ENCODE results near the gene PARM1.

The PARM1 gene

DNA sequence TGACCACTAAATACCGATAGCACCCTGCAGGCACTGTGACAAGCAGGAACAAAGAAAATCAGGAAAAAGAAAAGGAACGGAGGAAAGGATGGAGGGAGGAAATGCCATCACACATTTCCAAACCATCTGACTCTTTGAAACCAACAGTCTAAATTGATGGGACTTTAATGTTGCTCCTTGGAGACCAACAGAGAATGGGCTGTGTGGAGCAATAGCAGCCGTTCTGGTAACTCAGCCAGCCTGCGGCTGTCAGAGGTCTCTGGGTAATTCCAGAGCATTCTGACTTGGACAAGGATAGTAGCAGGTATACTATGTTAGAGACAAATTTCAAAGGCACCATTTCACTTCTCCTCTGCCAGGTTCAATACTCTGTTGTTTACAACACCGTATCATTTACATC is 18.0 kb downstream of the PARM1 start:
- Histone ChIP-seq H3K4me3 (replicated peaks; ENCODE audit: insufficient read depth, low read length) (no peak overlapping the region), H3K27me3 (ENCODE audit: insufficient read depth, poor library complexity, severe bottlenecking) (no peaks in the 10 kb centered on the region), H3K27ac (replicated peaks) (no peak overlapping the region)
- TF ChIP-seq, protein P1, sequence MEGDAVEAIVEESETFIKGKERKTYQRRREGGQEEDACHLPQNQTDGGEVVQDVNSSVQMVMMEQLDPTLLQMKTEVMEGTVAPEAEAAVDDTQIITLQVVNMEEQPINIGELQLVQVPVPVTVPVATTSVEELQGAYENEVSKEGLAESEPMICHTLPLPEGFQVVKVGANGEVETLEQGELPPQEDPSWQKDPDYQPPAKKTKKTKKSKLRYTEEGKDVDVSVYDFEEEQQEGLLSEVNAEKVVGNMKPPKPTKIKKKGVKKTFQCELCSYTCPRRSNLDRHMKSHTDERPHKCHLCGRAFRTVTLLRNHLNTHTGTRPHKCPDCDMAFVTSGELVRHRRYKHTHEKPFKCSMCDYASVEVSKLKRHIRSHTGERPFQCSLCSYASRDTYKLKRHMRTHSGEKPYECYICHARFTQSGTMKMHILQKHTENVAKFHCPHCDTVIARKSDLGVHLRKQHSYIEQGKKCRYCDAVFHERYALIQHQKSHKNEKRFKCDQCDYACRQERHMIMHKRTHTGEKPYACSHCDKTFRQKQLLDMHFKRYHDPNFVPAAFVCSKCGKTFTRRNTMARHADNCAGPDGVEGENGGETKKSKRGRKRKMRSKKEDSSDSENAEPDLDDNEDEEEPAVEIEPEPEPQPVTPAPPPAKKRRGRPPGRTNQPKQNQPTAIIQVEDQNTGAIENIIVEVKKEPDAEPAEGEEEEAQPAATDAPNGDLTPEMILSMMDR (IDR thresholded peaks at IDR 0.05; ENCODE audit: insufficient read depth, low read length): no peak
- TF ChIP-seq POLR2AphosphoS5 (IDR thresholded peaks at IDR 0.05; ENCODE audit: low read depth) (no peak), SPI1 (IDR thresholded peaks at IDR 0.05; ENCODE audit: borderline replicate concordance, low read depth) (no peak), GABPA (IDR thresholded peaks at IDR 0.05; ENCODE audit: low read depth) (no peak)
- TF ChIP-seq, protein P2, sequence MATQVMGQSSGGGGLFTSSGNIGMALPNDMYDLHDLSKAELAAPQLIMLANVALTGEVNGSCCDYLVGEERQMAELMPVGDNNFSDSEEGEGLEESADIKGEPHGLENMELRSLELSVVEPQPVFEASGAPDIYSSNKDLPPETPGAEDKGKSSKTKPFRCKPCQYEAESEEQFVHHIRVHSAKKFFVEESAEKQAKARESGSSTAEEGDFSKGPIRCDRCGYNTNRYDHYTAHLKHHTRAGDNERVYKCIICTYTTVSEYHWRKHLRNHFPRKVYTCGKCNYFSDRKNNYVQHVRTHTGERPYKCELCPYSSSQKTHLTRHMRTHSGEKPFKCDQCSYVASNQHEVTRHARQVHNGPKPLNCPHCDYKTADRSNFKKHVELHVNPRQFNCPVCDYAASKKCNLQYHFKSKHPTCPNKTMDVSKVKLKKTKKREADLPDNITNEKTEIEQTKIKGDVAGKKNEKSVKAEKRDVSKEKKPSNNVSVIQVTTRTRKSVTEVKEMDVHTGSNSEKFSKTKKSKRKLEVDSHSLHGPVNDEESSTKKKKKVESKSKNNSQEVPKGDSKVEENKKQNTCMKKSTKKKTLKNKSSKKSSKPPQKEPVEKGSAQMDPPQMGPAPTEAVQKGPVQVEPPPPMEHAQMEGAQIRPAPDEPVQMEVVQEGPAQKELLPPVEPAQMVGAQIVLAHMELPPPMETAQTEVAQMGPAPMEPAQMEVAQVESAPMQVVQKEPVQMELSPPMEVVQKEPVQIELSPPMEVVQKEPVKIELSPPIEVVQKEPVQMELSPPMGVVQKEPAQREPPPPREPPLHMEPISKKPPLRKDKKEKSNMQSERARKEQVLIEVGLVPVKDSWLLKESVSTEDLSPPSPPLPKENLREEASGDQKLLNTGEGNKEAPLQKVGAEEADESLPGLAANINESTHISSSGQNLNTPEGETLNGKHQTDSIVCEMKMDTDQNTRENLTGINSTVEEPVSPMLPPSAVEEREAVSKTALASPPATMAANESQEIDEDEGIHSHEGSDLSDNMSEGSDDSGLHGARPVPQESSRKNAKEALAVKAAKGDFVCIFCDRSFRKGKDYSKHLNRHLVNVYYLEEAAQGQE (IDR thresholded peaks at IDR 0.05; ENCODE audit: insufficient replicate concordance, low read depth): no peak
- no peak for DNase-seq (ENCODE audit: low read depth in 1 of 2, low spot score in 1 of 2)

DNA sequence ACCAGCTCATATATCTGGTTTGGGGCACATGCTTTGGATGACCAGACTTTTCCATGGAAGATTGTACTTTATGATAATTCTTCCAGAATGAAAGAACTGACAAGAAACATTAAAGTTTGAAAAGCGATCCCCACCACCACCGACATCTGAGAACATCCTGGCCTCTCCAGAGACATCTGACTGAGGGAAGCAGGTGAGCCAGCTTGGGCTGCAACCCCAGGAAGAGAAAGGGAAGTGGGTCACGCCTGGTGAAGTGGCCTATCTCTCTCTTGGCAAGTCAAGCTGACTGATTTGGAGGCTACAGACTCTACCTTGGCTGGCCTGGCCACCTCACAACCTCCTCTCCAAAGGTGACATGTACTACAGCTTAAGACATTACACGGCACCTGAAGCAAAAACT is 20.7 kb downstream of the PARM1 start:
- H3K4me3 ChIP-seq (replicated peaks; ENCODE audit: insufficient read depth, low read length): no peak overlapping the region
- no peak overlapping the region for H3K27ac ChIP-seq (replicated peaks)
- TF ChIP-seq, protein P2 (IDR thresholded peaks at IDR 0.05; ENCODE audit: insufficient replicate concordance, low read depth): no peak
- TF ChIP-seq GABPA (IDR thresholded peaks at IDR 0.05; ENCODE audit: low read depth) (no peak), SPI1 (IDR thresholded peaks at IDR 0.05; ENCODE audit: borderline replicate concordance, low read depth) (no peak), POLR2AphosphoS5 (IDR thresholded peaks at IDR 0.05; ENCODE audit: low read depth) (no peak)
- TF ChIP-seq, protein P1 (IDR thresholded peaks at IDR 0.05; ENCODE audit: insufficient read depth, low read length): no peak
- H3K27me3 ChIP-seq (ENCODE audit: insufficient read depth, poor library complexity, severe bottlenecking): no peaks in the 10 kb centered on the region
- DNase-seq (ENCODE audit: low read depth in 1 of 2, low spot score in 1 of 2): no peak

DNA sequence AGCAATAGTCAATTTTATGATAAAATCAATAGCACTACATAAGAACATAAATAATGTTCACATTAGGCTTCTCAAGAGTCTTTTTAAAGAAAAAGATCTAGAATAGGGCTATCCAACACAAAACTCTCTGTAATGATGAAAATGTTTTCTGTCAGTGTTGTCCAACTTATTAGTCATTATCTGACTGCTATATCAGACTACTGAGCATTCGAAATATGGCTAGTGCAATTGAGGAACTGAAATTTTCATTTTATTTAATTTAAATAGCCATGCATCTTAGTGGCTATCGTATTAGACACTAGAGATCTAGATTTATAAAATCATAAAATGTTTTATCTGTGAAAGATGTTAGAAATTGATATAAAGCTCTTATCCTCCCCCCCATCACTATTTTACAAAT is 26.0 kb downstream of the PARM1 start:
- no peak for DNase-seq (ENCODE audit: low read depth in 1 of 2, low spot score in 1 of 2)
- TF ChIP-seq SPI1 (IDR thresholded peaks at IDR 0.05; ENCODE audit: borderline replicate concordance, low read depth) (no peak), GABPA (IDR thresholded peaks at IDR 0.05; ENCODE audit: low read depth) (no peak), POLR2AphosphoS5 (IDR thresholded peaks at IDR 0.05; ENCODE audit: low read depth) (no peak)
- TF ChIP-seq, protein P1 (IDR thresholded peaks at IDR 0.05; ENCODE audit: insufficient read depth, low read length): no peak
- TF ChIP-seq, protein P2 (IDR thresholded peaks at IDR 0.05; ENCODE audit: insufficient replicate concordance, low read depth): no peak
- H3K27ac ChIP-seq (replicated peaks): no peak overlapping the region
- H3K27me3 ChIP-seq (ENCODE audit: insufficient read depth, poor library complexity, severe bottlenecking): no peaks in the 10 kb centered on the region
- H3K4me3 ChIP-seq (replicated peaks; ENCODE audit: insufficient read depth, low read length): no peak overlapping the region
